Measurements from ENCODE around the gene ETS2. TPM values are rescaled to one million over a fixed set of nuclear protein-coding genes. Genes with fewer than 3 reads are reported as not detected.
A peak's percentile ranks its signal among the peaks of the same experiment; 100 is the strongest.

Gene ETS2
- total and polyA plus RNA-seq, 10 of the 15 experiments (the other 5 are each of a cell fraction or from before 2014, with no cell fraction given) = 0.52 to 8.6 (median 3.8) TPM

GRCh38 chr21:38773099-38774061 lies 32.3 kb upstream of the ETS2 start:
- H3K4me2 ChIP-seq (ENCODE audit: control insufficient read depth, insufficient read depth) = no peak overlapping the region
- no TSS peak for BruUV-seq (replicated peaks)
- H3K27ac ChIP-seq (ENCODE audit: control insufficient read depth, insufficient read depth) = no peak overlapping the region
- ChIA-PET CTCF (no interaction called here), POLR2A (no interaction called here), SMC1A (ENCODE audit: uncharacterized antibody, unreplicated experiment) (interaction anchor here (1.2 to 1.6 kb wide), 2 partner anchors 14 to 364 kb away, joined by 3 read pairs; no protein-coding TSS in a partner anchor), RAD21 (ENCODE audit: unreplicated experiment) (no interaction called here)
- WGBS (ENCODE audit: insufficient coverage, insufficient replicate concordance, low lambda C conversion rate, missing lambda C conversion rate) = 26% methylated on average over 18 of the region's 18 CpGs
- H2AFZ ChIP-seq (ENCODE audit: control insufficient read depth, low read depth, low read length) = no peak overlapping the region; the same call in 1 of the 2 replicates
- H3K36me3 ChIP-seq (ENCODE audit: control insufficient read depth in 2 of 2, insufficient read depth in 2 of 2, low read length in 1 of 2) = no peaks in the 10 kb centered on the region
- peaks cover 4% of the 10 kb centered on the region; the same call in 1 of the 3 replicates for H3K9me3 ChIP-seq (replicated peaks; ENCODE audit: control insufficient read depth, insufficient read depth, low read length)
- no peak overlapping the region for H3K4me3 ChIP-seq
- H3K27me3 ChIP-seq (replicated peaks in 1 of 2; ENCODE audit: control insufficient read depth in 2 of 2, insufficient read depth in 2 of 2, low read length in 1 of 2) = no peaks in the 10 kb centered on the region
- peak; percentile 52 for ATAC-seq
- intact Hi-C loops (cut with micrococcal nuclease; ENCODE audit: unreplicated experiment) (no loop called here), in situ Hi-C loops (cut with MboI) (no loop called here)
- no peak for DNase-seq (ENCODE audit: low read depth, low spot score)
- H3K9ac ChIP-seq (ENCODE audit: control insufficient read depth, insufficient read depth, low read length) = no peak overlapping the region
- no peaks in the 10 kb centered on the region for H3K79me2 ChIP-seq (ENCODE audit: control insufficient read depth, insufficient read depth, low read length)
- no peak for FAIRE-seq
- H4K20me1 ChIP-seq (ENCODE audit: control insufficient read depth, insufficient read depth) = no peaks in the 10 kb centered on the region
- peaks cover 15% of the 10 kb centered on the region for H3K4me1 ChIP-seq (ENCODE audit: control insufficient read depth, insufficient read depth, low read length)
- TF ChIP-seq HDAC6 (IDR thresholded peaks at IDR 0.05; ENCODE audit: unreplicated experiment) (no peak), POLR2A (IDR thresholded peaks at IDR 0.05; ENCODE audit: low read depth, low read length) (no peak), SUZ12 (IDR thresholded peaks at IDR 0.05; ENCODE audit: unreplicated experiment) (no peak), SMC3 (IDR thresholded peaks at IDR 0.05; ENCODE audit: borderline replicate concordance, low read length) (no peak), MEF2A (IDR thresholded peaks at IDR 0.05; ENCODE audit: insufficient read depth, low read depth, low read length) (no peak), BHLHE40 (IDR thresholded peaks at IDR 0.05; ENCODE audit: borderline replicate concordance in 1 of 2, low read depth in 2 of 2, low read length in 1 of 2) (no peak), CREM (IDR thresholded peaks at IDR 0.05; ENCODE audit: low read depth) (peak; percentile 16; the same call in 1 of the 2 replicates), ZBED1 (IDR thresholded peaks at IDR 0.05; ENCODE audit: borderline replicate concordance) (no peak), TBL1XR1 (IDR thresholded peaks at IDR 0.05; ENCODE audit: low read depth, low read length) (no peak), JUNB (IDR thresholded peaks at IDR 0.05) (peak; percentile 84), NFXL1 (IDR thresholded peaks at IDR 0.05; ENCODE audit: borderline replicate concordance) (no peak), FOS (IDR thresholded peaks at IDR 0.05; ENCODE audit: borderline replicate concordance, extremely low read depth, insufficient read length) (no peak)
- TF ChIP-seq, protein P1, sequence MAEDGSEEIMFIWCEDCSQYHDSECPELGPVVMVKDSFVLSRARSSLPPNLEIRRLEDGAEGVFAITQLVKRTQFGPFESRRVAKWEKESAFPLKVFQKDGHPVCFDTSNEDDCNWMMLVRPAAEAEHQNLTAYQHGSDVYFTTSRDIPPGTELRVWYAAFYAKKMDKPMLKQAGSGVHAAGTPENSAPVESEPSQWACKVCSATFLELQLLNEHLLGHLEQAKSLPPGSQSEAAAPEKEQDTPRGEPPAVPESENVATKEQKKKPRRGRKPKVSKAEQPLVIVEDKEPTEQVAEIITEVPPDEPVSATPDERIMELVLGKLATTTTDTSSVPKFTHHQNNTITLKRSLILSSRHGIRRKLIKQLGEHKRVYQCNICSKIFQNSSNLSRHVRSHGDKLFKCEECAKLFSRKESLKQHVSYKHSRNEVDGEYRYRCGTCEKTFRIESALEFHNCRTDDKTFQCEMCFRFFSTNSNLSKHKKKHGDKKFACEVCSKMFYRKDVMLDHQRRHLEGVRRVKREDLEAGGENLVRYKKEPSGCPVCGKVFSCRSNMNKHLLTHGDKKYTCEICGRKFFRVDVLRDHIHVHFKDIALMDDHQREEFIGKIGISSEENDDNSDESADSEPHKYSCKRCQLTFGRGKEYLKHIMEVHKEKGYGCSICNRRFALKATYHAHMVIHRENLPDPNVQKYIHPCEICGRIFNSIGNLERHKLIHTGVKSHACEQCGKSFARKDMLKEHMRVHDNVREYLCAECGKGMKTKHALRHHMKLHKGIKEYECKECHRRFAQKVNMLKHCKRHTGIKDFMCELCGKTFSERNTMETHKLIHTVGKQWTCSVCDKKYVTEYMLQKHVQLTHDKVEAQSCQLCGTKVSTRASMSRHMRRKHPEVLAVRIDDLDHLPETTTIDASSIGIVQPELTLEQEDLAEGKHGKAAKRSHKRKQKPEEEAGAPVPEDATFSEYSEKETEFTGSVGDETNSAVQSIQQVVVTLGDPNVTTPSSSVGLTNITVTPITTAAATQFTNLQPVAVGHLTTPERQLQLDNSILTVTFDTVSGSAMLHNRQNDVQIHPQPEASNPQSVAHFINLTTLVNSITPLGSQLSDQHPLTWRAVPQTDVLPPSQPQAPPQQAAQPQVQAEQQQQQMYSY (CRISPR knock-in tag; IDR thresholded peaks at IDR 0.05) = no peak
- TF ChIP-seq, protein P2, sequence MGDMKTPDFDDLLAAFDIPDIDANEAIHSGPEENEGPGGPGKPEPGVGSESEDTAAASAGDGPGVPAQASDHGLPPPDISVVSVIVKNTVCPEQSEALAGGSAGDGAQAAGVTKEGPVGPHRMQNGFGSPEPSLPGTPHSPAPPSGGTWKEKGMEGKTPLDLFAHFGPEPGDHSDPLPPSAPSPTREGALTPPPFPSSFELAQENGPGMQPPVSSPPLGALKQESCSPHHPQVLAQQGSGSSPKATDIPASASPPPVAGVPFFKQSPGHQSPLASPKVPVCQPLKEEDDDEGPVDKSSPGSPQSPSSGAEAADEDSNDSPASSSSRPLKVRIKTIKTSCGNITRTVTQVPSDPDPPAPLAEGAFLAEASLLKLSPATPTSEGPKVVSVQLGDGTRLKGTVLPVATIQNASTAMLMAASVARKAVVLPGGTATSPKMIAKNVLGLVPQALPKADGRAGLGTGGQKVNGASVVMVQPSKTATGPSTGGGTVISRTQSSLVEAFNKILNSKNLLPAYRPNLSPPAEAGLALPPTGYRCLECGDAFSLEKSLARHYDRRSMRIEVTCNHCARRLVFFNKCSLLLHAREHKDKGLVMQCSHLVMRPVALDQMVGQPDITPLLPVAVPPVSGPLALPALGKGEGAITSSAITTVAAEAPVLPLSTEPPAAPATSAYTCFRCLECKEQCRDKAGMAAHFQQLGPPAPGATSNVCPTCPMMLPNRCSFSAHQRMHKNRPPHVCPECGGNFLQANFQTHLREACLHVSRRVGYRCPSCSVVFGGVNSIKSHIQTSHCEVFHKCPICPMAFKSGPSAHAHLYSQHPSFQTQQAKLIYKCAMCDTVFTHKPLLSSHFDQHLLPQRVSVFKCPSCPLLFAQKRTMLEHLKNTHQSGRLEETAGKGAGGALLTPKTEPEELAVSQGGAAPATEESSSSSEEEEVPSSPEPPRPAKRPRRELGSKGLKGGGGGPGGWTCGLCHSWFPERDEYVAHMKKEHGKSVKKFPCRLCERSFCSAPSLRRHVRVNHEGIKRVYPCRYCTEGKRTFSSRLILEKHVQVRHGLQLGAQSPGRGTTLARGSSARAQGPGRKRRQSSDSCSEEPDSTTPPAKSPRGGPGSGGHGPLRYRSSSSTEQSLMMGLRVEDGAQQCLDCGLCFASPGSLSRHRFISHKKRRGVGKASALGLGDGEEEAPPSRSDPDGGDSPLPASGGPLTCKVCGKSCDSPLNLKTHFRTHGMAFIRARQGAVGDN (IDR thresholded peaks at IDR 0.05) = no peak
